ENCODE measurements around the gene HARBI1. TPM values are rescaled to one million over a fixed set of nuclear protein-coding genes. Genes with fewer than 3 reads are reported as not detected.

HARBI1 gene
- total RNA-seq, 3 donors from 2014 or later = 5.5 to 8.1 (median 5.7) TPM

- Mint-ChIP-seq H3K4me3 (peak overlapping the region; percentile 87), H3K9me3 (no peaks in the 10 kb centered on the region), H3K36me3 (ENCODE audit: insufficient read depth) (peaks cover 5% of the 10 kb centered on the region), H3K4me1 (ENCODE audit: low read depth) (peaks cover 33% of the 10 kb centered on the region), H3K27me3 (ENCODE audit: low read depth) (no peaks in the 10 kb centered on the region)
- peak; percentile 24 to 27 for ATAC-seq
- no peak for DNase-seq
Measured at GRCh38 chr11:46616551-46617133, 385 bp downstream of the HARBI1 start.

GRCh38 chr11:46615756-46616155 is 1.3 kb downstream of the HARBI1 start:
- Mint-ChIP-seq H3K36me3 (ENCODE audit: insufficient read depth) (peaks cover 2% of the 10 kb centered on the region), H3K9me3 (no peaks in the 10 kb centered on the region), H3K4me1 (ENCODE audit: low read depth) (peaks cover 29% of the 10 kb centered on the region), H3K27me3 (ENCODE audit: low read depth) (no peaks in the 10 kb centered on the region), H3K4me3 (peak overlapping the region; percentile 87)
- DNase-seq (no peak), ATAC-seq (no peak)

- no peak for DNase-seq
- Mint-ChIP-seq H3K9me3 (no peaks in the 10 kb centered on the region), H3K4me1 (ENCODE audit: low read depth) (peaks cover 14% of the 10 kb centered on the region), H3K4me3 (no peak overlapping the region), H3K27me3 (ENCODE audit: low read depth) (no peaks in the 10 kb centered on the region), H3K36me3 (ENCODE audit: insufficient read depth) (no peaks in the 10 kb centered on the region)
- ATAC-seq = no peak
Measured at GRCh38 chr11:46612326-46612725, 4.7 kb downstream of the HARBI1 start.

GRCh38 chr11:46611526-46612304 is 5.3 kb downstream of the HARBI1 start:
- no peak overlapping the region for H3K4me3 Mint-ChIP-seq
- DNase-seq (no peak), ATAC-seq (no peak)
- no peaks in the 10 kb centered on the region for H3K9me3 Mint-ChIP-seq
- H3K36me3 Mint-ChIP-seq (ENCODE audit: insufficient read depth) = no peaks in the 10 kb centered on the region
- no peaks in the 10 kb centered on the region for H3K27me3 Mint-ChIP-seq (ENCODE audit: low read depth)
- peaks cover 12% of the 10 kb centered on the region for H3K4me1 Mint-ChIP-seq (ENCODE audit: low read depth)

- DNase-seq = no peak
- Mint-ChIP-seq H3K27me3 (ENCODE audit: low read depth) (no peaks in the 10 kb centered on the region), H3K36me3 (ENCODE audit: insufficient read depth) (no peaks in the 10 kb centered on the region), H3K4me1 (ENCODE audit: low read depth) (peaks cover 3% of the 10 kb centered on the region), H3K4me3 (no peak overlapping the region), H3K9me3 (no peaks in the 10 kb centered on the region)
- no peak for ATAC-seq
Measured at GRCh38 chr11:46609386-46609785, 7.6 kb downstream of the HARBI1 start.

- Mint-ChIP-seq H3K36me3 (ENCODE audit: insufficient read depth) (no peaks in the 10 kb centered on the region), H3K9me3 (no peaks in the 10 kb centered on the region), H3K27me3 (ENCODE audit: low read depth) (no peaks in the 10 kb centered on the region), H3K4me3 (no peak overlapping the region), H3K4me1 (ENCODE audit: low read depth) (peaks cover 3% of the 10 kb centered on the region)
- DNase-seq (no peak), ATAC-seq (no peak)
Measured at GRCh38 chr11:46607516-46607915, 9.5 kb downstream of the HARBI1 start.

GRCh38 chr11:46604796-46605195 is 12.2 kb downstream of the HARBI1 start:
- DNase-seq (no peak), ATAC-seq (no peak)
- H3K9me3 Mint-ChIP-seq = no peaks in the 10 kb centered on the region
- no peaks in the 10 kb centered on the region for H3K27me3 Mint-ChIP-seq (ENCODE audit: low read depth)
- H3K4me3 Mint-ChIP-seq = no peak overlapping the region
- H3K36me3 Mint-ChIP-seq (ENCODE audit: insufficient read depth) = no peaks in the 10 kb centered on the region
- H3K4me1 Mint-ChIP-seq (ENCODE audit: low read depth) = no peaks in the 10 kb centered on the region

- H3K36me3 Mint-ChIP-seq (ENCODE audit: insufficient read depth) = no peaks in the 10 kb centered on the region
- no peaks in the 10 kb centered on the region for H3K9me3 Mint-ChIP-seq
- no peak for ATAC-seq
- no peaks in the 10 kb centered on the region for H3K27me3 Mint-ChIP-seq (ENCODE audit: low read depth)
- no peaks in the 10 kb centered on the region for H3K4me1 Mint-ChIP-seq (ENCODE audit: low read depth)
- DNase-seq = no peak
- no peak overlapping the region for H3K4me3 Mint-ChIP-seq
Measured at GRCh38 chr11:46603704-46604308, 13.2 kb downstream of the HARBI1 start.

GRCh38 chr11:46601129-46601528 is 15.9 kb downstream of the HARBI1 start:
- Mint-ChIP-seq H3K36me3 (ENCODE audit: insufficient read depth) (no peaks in the 10 kb centered on the region), H3K9me3 (no peaks in the 10 kb centered on the region), H3K4me3 (no peak overlapping the region), H3K27me3 (ENCODE audit: low read depth) (no peaks in the 10 kb centered on the region), H3K4me1 (ENCODE audit: low read depth) (no peaks in the 10 kb centered on the region)
- ATAC-seq = no peak
- DNase-seq = no peak

- H3K9me3 Mint-ChIP-seq = no peaks in the 10 kb centered on the region
- no peaks in the 10 kb centered on the region for H3K4me1 Mint-ChIP-seq (ENCODE audit: low read depth)
- H3K27me3 Mint-ChIP-seq (ENCODE audit: low read depth) = no peaks in the 10 kb centered on the region
- no peak for ATAC-seq
- H3K36me3 Mint-ChIP-seq (ENCODE audit: insufficient read depth) = no peaks in the 10 kb centered on the region
- DNase-seq = no peak
- H3K4me3 Mint-ChIP-seq = no peak overlapping the region
Measured at GRCh38 chr11:46600194-46600960, 16.6 kb downstream of the HARBI1 start.

GRCh38 chr11:46599340-46600193 is 17.5 kb downstream of the HARBI1 start:
- ATAC-seq (no peak), DNase-seq (no peak)
- H3K9me3 Mint-ChIP-seq = no peaks in the 10 kb centered on the region
- H3K4me1 Mint-ChIP-seq (ENCODE audit: low read depth) = no peaks in the 10 kb centered on the region
- H3K27me3 Mint-ChIP-seq (ENCODE audit: low read depth) = no peaks in the 10 kb centered on the region
- no peaks in the 10 kb centered on the region for H3K36me3 Mint-ChIP-seq (ENCODE audit: insufficient read depth)
- H3K4me3 Mint-ChIP-seq = no peak overlapping the region

GRCh38 chr11:46597609-46598219 is 19.3 kb downstream of the HARBI1 start:
- ATAC-seq (no peak), DNase-seq (no peak)
- H3K9me3 Mint-ChIP-seq = no peaks in the 10 kb centered on the region
- H3K36me3 Mint-ChIP-seq (ENCODE audit: insufficient read depth) = no peaks in the 10 kb centered on the region
- no peaks in the 10 kb centered on the region for H3K27me3 Mint-ChIP-seq (ENCODE audit: low read depth)
- peaks cover 13% of the 10 kb centered on the region for H3K4me1 Mint-ChIP-seq (ENCODE audit: low read depth)
- no peak overlapping the region for H3K4me3 Mint-ChIP-seq

GRCh38 chr11:46597155-46597554 is 19.9 kb downstream of the HARBI1 start:
- H3K9me3 Mint-ChIP-seq = no peaks in the 10 kb centered on the region
- no peak for DNase-seq
- no peak overlapping the region for H3K4me3 Mint-ChIP-seq
- no peaks in the 10 kb centered on the region for H3K36me3 Mint-ChIP-seq (ENCODE audit: insufficient read depth)
- H3K27me3 Mint-ChIP-seq (ENCODE audit: low read depth) = no peaks in the 10 kb centered on the region
- H3K4me1 Mint-ChIP-seq (ENCODE audit: low read depth) = peaks cover 19% of the 10 kb centered on the region
- ATAC-seq = no peak

Data from activated T-cell treated with anti-CD3 and anti-CD28 coated beads, Interleukin-2, amount 50 U/mL, for 4 hours (primary cell).